Measurements from ENCODE around the gene ZBTB32.

ZBTB32 gene

GRCh38 chr19:35727053-35727955 lies 22.9 kb downstream of the ZBTB32 start:
- DNase-seq (ENCODE audit: low read depth, low spot score) = no peak
- peaks cover 84% of the 10 kb centered on the region; the same call in 1 of the 2 replicates for H3K36me3 ChIP-seq (ENCODE audit: insufficient read depth, low read length)
- no peak for TF ChIP-seq EZH2 (IDR thresholded peaks at IDR 0.05)
- TF ChIP-seq POLR2AphosphoS5 (IDR thresholded peaks at IDR 0.05; ENCODE audit: borderline replicate concordance, low read depth, low read length) = no peak
- no peak for TF ChIP-seq FOXP2 (optimal IDR thresholded peaks at IDR 0.05; ENCODE audit: control extremely low read depth, extremely low read length, insufficient read depth)

GRCh38 chr19:35727956-35728706 lies 23.8 kb downstream of the ZBTB32 start:
- Histone ChIP-seq H3K36me3 (ENCODE audit: insufficient read depth, low read length) (peaks cover 80% of the 10 kb centered on the region; the same call in 1 of the 2 replicates), H3K9ac (ENCODE audit: insufficient read length) (no peak overlapping the region), H3K9me3 (ENCODE audit: low read depth, low read length) (no peaks in the 10 kb centered on the region), H3K27ac (no peak overlapping the region), H3K4me3 (no peak overlapping the region)
- no peak for DNase-seq (ENCODE audit: low read depth, low spot score)
- no peak for TF ChIP-seq EZH2 (IDR thresholded peaks at IDR 0.05)
- TF ChIP-seq POLR2AphosphoS5 (IDR thresholded peaks at IDR 0.05; ENCODE audit: borderline replicate concordance, low read depth, low read length) = no peak
- no peak for TF ChIP-seq FOXP2 (optimal IDR thresholded peaks at IDR 0.05; ENCODE audit: control extremely low read depth, extremely low read length, insufficient read depth)

More at GRCh38 chr19:35727053-35727955, 22.9 kb downstream of the ZBTB32 start:
- H3K27ac ChIP-seq = no peak overlapping the region
- no peak overlapping the region for H3K4me3 ChIP-seq
- H3K9me3 ChIP-seq (ENCODE audit: low read depth, low read length) = no peaks in the 10 kb centered on the region
- no peak overlapping the region for H3K9ac ChIP-seq (ENCODE audit: insufficient read length)

- Histone ChIP-seq H3K36me3 (ENCODE audit: insufficient read depth, low read length) (peaks cover 71% of the 10 kb centered on the region; the same call in 1 of the 2 replicates), H3K9me3 (ENCODE audit: low read depth, low read length) (no peaks in the 10 kb centered on the region), H3K27ac (no peak overlapping the region), H3K9ac (ENCODE audit: insufficient read length) (no peak overlapping the region), H3K4me3 (no peak overlapping the region)
- TF ChIP-seq FOXP2 (optimal IDR thresholded peaks at IDR 0.05; ENCODE audit: control extremely low read depth, extremely low read length, insufficient read depth) = no peak
- TF ChIP-seq EZH2 (IDR thresholded peaks at IDR 0.05) = no peak
- TF ChIP-seq POLR2AphosphoS5 (IDR thresholded peaks at IDR 0.05; ENCODE audit: borderline replicate concordance, low read depth, low read length) = no peak
- no peak for DNase-seq (ENCODE audit: low read depth, low spot score)
These were observed 24.7 kb downstream of the ZBTB32 start for GRCh38 chr19:35729021-35729420.

- TF ChIP-seq EZH2 (IDR thresholded peaks at IDR 0.05) (no peak), POLR2AphosphoS5 (IDR thresholded peaks at IDR 0.05; ENCODE audit: borderline replicate concordance, low read depth, low read length) (no peak), FOXP2 (optimal IDR thresholded peaks at IDR 0.05; ENCODE audit: control extremely low read depth, extremely low read length, insufficient read depth) (no peak)
- Histone ChIP-seq H3K9ac (ENCODE audit: insufficient read length) (no peak overlapping the region), H3K4me3 (no peak overlapping the region), H3K27ac (no peak overlapping the region), H3K9me3 (ENCODE audit: low read depth, low read length) (no peaks in the 10 kb centered on the region), H3K36me3 (ENCODE audit: insufficient read depth, low read length) (peaks cover 69% of the 10 kb centered on the region; the same call in 1 of the 2 replicates)
- DNase-seq (ENCODE audit: low read depth, low spot score) = no peak
These were observed 25.4 kb downstream of the ZBTB32 start for GRCh38 chr19:35729763-35730162.

DNA sequence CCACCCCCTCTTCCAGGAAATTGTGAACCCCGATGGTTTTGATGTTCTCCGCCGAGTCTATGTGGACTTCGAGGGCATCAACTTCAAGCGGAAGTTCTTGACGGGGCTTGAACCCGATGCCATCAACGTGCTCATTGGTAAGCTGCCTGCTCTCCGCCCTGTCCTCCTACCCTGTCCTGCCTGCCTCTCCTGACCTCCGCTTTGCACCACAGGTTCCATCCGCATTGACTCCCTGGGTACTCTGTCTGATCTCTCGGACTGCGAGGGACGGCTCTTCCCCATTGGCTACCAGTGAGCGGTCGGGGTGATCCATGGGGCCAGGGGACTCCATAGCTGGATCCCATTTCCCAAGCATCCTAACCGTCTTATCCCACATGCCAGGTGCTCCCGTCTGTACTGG lies 26.0 kb downstream of the ZBTB32 start:
- H3K36me3 ChIP-seq (ENCODE audit: insufficient read depth, low read length) = peaks cover 65% of the 10 kb centered on the region; the same call in 1 of the 2 replicates

GRCh38 chr19:35731353-35731752 lies 27.0 kb downstream of the ZBTB32 start:
- DNase-seq (ENCODE audit: low read depth, low spot score) = no peak
- H3K36me3 ChIP-seq (ENCODE audit: insufficient read depth, low read length) = peaks cover 55% of the 10 kb centered on the region; the same call in 1 of the 2 replicates

More for the DNA sequence above, 26.0 kb downstream of the ZBTB32 start:
- no peak overlapping the region for H3K9ac ChIP-seq (ENCODE audit: insufficient read length)
- no peak overlapping the region for H3K4me3 ChIP-seq
- no peak for DNase-seq (ENCODE audit: low read depth, low spot score)
- no peak overlapping the region for H3K27ac ChIP-seq
- no peak for TF ChIP-seq FOXP2 (optimal IDR thresholded peaks at IDR 0.05; ENCODE audit: control extremely low read depth, extremely low read length, insufficient read depth)
- no peak for TF ChIP-seq EZH2 (IDR thresholded peaks at IDR 0.05)
- no peak for TF ChIP-seq POLR2AphosphoS5 (IDR thresholded peaks at IDR 0.05; ENCODE audit: borderline replicate concordance, low read depth, low read length)
- H3K9me3 ChIP-seq (ENCODE audit: low read depth, low read length) = no peaks in the 10 kb centered on the region

GRCh38 chr19:35731779-35732405 lies 27.5 kb downstream of the ZBTB32 start:
- no peak for DNase-seq (ENCODE audit: low read depth, low spot score)
- H3K36me3 ChIP-seq (ENCODE audit: insufficient read depth, low read length) = peaks cover 56% of the 10 kb centered on the region; the same call in 1 of the 2 replicates

More at GRCh38 chr19:35731353-35731752, 27.0 kb downstream of the ZBTB32 start:
- Histone ChIP-seq H3K27ac (no peak overlapping the region), H3K4me3 (no peak overlapping the region), H3K9me3 (ENCODE audit: low read depth, low read length) (no peaks in the 10 kb centered on the region), H3K9ac (ENCODE audit: insufficient read length) (no peak overlapping the region)
- TF ChIP-seq EZH2 (IDR thresholded peaks at IDR 0.05) (no peak), FOXP2 (optimal IDR thresholded peaks at IDR 0.05; ENCODE audit: control extremely low read depth, extremely low read length, insufficient read depth) (no peak), POLR2AphosphoS5 (IDR thresholded peaks at IDR 0.05; ENCODE audit: borderline replicate concordance, low read depth, low read length) (no peak)

More at GRCh38 chr19:35731779-35732405, 27.5 kb downstream of the ZBTB32 start:
- Histone ChIP-seq H3K9me3 (ENCODE audit: low read depth, low read length) (no peaks in the 10 kb centered on the region), H3K9ac (ENCODE audit: insufficient read length) (no peak overlapping the region), H3K27ac (no peak overlapping the region), H3K4me3 (no peak overlapping the region)
- TF ChIP-seq POLR2AphosphoS5 (IDR thresholded peaks at IDR 0.05; ENCODE audit: borderline replicate concordance, low read depth, low read length) = no peak
- no peak for TF ChIP-seq FOXP2 (optimal IDR thresholded peaks at IDR 0.05; ENCODE audit: control extremely low read depth, extremely low read length, insufficient read depth)
- TF ChIP-seq EZH2 (IDR thresholded peaks at IDR 0.05) = no peak
